ENCODE data around the gene CDK5R2.
A peak's percentile ranks its signal among the peaks of the same experiment; 100 is the strongest.
"Not testable (repeated sequence)": the region's sequence is repeated elsewhere in the genome, so short reads cannot be mapped to it uniquely, and the experiment has no call there.

The CDK5R2 gene

GRCh38 chr2:218959141-218959731 is at the start of gene CDK5R2:
TSS of gene CDK5R2 (plus strand) at chr2:218959666. CDS start at chr2:218959821, 155 bp downstream.
- DNase-seq (ENCODE audit: extremely low spot score, insufficient read length, low read depth) (peak; percentile 96), FAIRE-seq (peak; percentile 93)

- DNase-seq (ENCODE audit: extremely low spot score, insufficient read length, low read depth) = no peak
- FAIRE-seq = no peak
Measured at GRCh38 chr2:218910741-218911140, 48.7 kb upstream of the CDK5R2 start.

GRCh38 chr2:218920504-218920903 is 39.0 kb upstream of the CDK5R2 start:
- no peak for DNase-seq (ENCODE audit: extremely low spot score, insufficient read length, low read depth)
- FAIRE-seq = no peak

- DNase-seq (ENCODE audit: extremely low spot score, insufficient read length, low read depth) (no peak), FAIRE-seq (no peak)
Measured at GRCh38 chr2:218924757-218925156, 34.7 kb upstream of the CDK5R2 start.

GRCh38 chr2:218925434-218925833 is 34.0 kb upstream of the CDK5R2 start:
- no peak for DNase-seq (ENCODE audit: extremely low spot score, insufficient read length, low read depth)
- FAIRE-seq = no peak

GRCh38 chr2:218927422-218927821 is 32.0 kb upstream of the CDK5R2 start:
- DNase-seq (ENCODE audit: extremely low spot score, insufficient read length, low read depth) (no peak), FAIRE-seq (no peak)

- no peak for FAIRE-seq
Measured at GRCh38 chr2:218927876-218928275, 31.6 kb upstream of the CDK5R2 start.

GRCh38 chr2:218930488-218930887 is 29.0 kb upstream of the CDK5R2 start:
- not testable (repeated sequence) for FAIRE-seq; DNase-seq (ENCODE audit: extremely low spot score, insufficient read length, low read depth)

More at GRCh38 chr2:218927876-218928275, 31.6 kb upstream of the CDK5R2 start:
- DNase-seq (ENCODE audit: extremely low spot score, insufficient read length, low read depth) = no peak

- not testable (repeated sequence) for FAIRE-seq
Measured at GRCh38 chr2:218931751-218932150, 27.7 kb upstream of the CDK5R2 start.

GRCh38 chr2:218944759-218945404 is 14.6 kb upstream of the CDK5R2 start:
- no peak for FAIRE-seq

More at GRCh38 chr2:218931751-218932150, 27.7 kb upstream of the CDK5R2 start:
- not testable (repeated sequence) for DNase-seq (ENCODE audit: extremely low spot score, insufficient read length, low read depth)

GRCh38 chr2:218946621-218947020 is 12.8 kb upstream of the CDK5R2 start:
- DNase-seq (ENCODE audit: extremely low spot score, insufficient read length, low read depth) (no peak), FAIRE-seq (no peak)

More at GRCh38 chr2:218944759-218945404, 14.6 kb upstream of the CDK5R2 start:
- no peak for DNase-seq (ENCODE audit: extremely low spot score, insufficient read length, low read depth)

GRCh38 chr2:218952160-218952559 is 7.3 kb upstream of the CDK5R2 start:
- FAIRE-seq = no peak
- DNase-seq (ENCODE audit: extremely low spot score, insufficient read length, low read depth) = no peak

- FAIRE-seq (no peak), DNase-seq (ENCODE audit: extremely low spot score, insufficient read length, low read depth) (no peak)
Measured at GRCh38 chr2:218953366-218953954, 6.0 kb upstream of the CDK5R2 start.

GRCh38 chr2:218954541-218955300 is 4.7 kb upstream of the CDK5R2 start:
- FAIRE-seq = no peak

GRCh38 chr2:218956039-218956438 is 3.4 kb upstream of the CDK5R2 start:
- DNase-seq (ENCODE audit: extremely low spot score, insufficient read length, low read depth) (no peak), FAIRE-seq (no peak)

More at GRCh38 chr2:218954541-218955300, 4.7 kb upstream of the CDK5R2 start:
- DNase-seq (ENCODE audit: extremely low spot score, insufficient read length, low read depth) = no peak

GRCh38 chr2:218957671-218958070 is 1.8 kb upstream of the CDK5R2 start:
- FAIRE-seq (no peak), DNase-seq (ENCODE audit: extremely low spot score, insufficient read length, low read depth) (no peak)

- DNase-seq (ENCODE audit: extremely low spot score, insufficient read length, low read depth) (no peak), FAIRE-seq (no peak)
Measured at GRCh38 chr2:218958276-218958675, 1.2 kb upstream of the CDK5R2 start.

GRCh38 chr2:218959761-218960308 is 369 bp downstream of the CDK5R2 start:
- FAIRE-seq (no peak), DNase-seq (ENCODE audit: extremely low spot score, insufficient read length, low read depth) (no peak)

- DNase-seq (ENCODE audit: extremely low spot score, insufficient read length, low read depth) = no peak
- no peak for FAIRE-seq
Measured at GRCh38 chr2:218960309-218961165, 1.1 kb downstream of the CDK5R2 start.
